ENCODE measurements around the gene FDXR. TPM values are rescaled to one million over a fixed set of nuclear protein-coding genes. Genes with fewer than 3 reads are reported as not detected.

FDXR gene
- total RNA-seq, 1 donor from 2014 or later: 16.0 TPM

- Histone ChIP-seq H3K4me1 (peaks cover 9% of the 10 kb centered on the region), H3K27ac (no peak overlapping the region), H3K9me3 (no peaks in the 10 kb centered on the region), H3K4me3 (peak overlapping the region in 1 of 2 donors; percentile 3), H3K27me3 (peaks cover 13% of the 10 kb centered on the region), H3K36me3 (no peaks in the 10 kb centered on the region)
- intact Hi-C loops (cut with DNase I): no loop called here
- no peak for TF ChIP-seq POLR2A (IDR thresholded peaks at IDR 0.05)
- TF ChIP-seq POLR2AphosphoS5 (IDR thresholded peaks at IDR 0.05; ENCODE audit: insufficient read depth in 1 of 2, low read depth in 1 of 2): no peak
- no peak for TF ChIP-seq CTCF (IDR thresholded peaks at IDR 0.05)
- no peak for DNase-seq (ENCODE audit: extremely low spot score in 2 of 2)
Measured at GRCh38 chr17:74852237-74853047, 20.4 kb downstream of the FDXR start.

DNA sequence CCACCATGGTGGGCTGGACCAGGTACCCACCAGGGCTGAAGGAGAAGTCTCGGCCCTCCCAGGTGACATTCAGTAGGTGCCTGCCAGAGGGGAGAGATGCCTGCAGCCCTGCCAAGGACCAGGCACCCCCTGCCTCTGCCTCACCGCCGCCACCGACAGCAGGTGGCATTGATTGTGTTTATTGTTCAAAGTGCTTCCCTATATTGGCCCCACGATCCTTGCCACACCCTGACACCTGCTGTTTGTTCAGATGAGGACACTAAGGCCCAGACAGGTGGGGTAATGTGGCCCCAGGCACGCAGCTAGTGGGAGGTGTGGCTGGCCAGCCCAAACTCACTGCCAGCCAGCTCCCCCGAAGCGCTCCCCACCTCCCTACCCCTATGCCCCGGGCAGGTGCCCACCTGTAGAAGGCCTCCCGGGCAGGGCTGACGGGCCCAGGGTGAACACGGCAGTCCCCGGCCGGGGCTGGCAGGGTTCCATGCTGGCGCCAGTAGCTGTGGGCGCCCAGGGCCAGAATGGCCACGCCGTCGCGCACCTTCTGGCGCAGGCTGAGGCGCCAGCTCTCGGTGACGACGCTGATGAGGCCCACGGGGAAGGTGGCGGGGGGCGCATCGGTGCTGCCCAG is 21.1 kb downstream of the FDXR start:
- Histone ChIP-seq H3K36me3 (no peaks in the 10 kb centered on the region), H3K9me3 (no peaks in the 10 kb centered on the region), H3K27me3 (peaks cover 13% of the 10 kb centered on the region), H3K27ac (no peak overlapping the region), H3K4me1 (peaks cover 9% of the 10 kb centered on the region), H3K4me3 (peak overlapping the region in 1 of 2 donors; percentile 3)
- intact Hi-C loops (cut with DNase I): no loop called here
- TF ChIP-seq POLR2A (IDR thresholded peaks at IDR 0.05) (no peak), CTCF (IDR thresholded peaks at IDR 0.05) (no peak), POLR2AphosphoS5 (IDR thresholded peaks at IDR 0.05; ENCODE audit: insufficient read depth in 1 of 2, low read depth in 1 of 2) (no peak)
- DNase-seq (ENCODE audit: extremely low spot score in 2 of 2): no peak

- Histone ChIP-seq H3K27ac (no peak overlapping the region), H3K27me3 (peaks cover 13% of the 10 kb centered on the region), H3K36me3 (no peaks in the 10 kb centered on the region), H3K4me1 (peaks cover 9% of the 10 kb centered on the region), H3K9me3 (no peaks in the 10 kb centered on the region), H3K4me3 (no peak overlapping the region)
- no peak for DNase-seq (ENCODE audit: extremely low spot score in 2 of 2)
- TF ChIP-seq CTCF (IDR thresholded peaks at IDR 0.05): no peak
- intact Hi-C loops (cut with DNase I): no loop called here
Measured at GRCh38 chr17:74850914-74851313, 21.9 kb downstream of the FDXR start.

GRCh38 chr17:74850310-74850709 is 22.5 kb downstream of the FDXR start:
- Histone ChIP-seq H3K27ac (no peak overlapping the region), H3K27me3 (peaks cover 13% of the 10 kb centered on the region), H3K4me1 (peaks cover 9% of the 10 kb centered on the region), H3K9me3 (no peaks in the 10 kb centered on the region), H3K36me3 (no peaks in the 10 kb centered on the region), H3K4me3 (no peak overlapping the region)
- intact Hi-C loops (cut with DNase I): no loop called here
- TF ChIP-seq CTCF (IDR thresholded peaks at IDR 0.05) (no peak), POLR2AphosphoS5 (IDR thresholded peaks at IDR 0.05; ENCODE audit: insufficient read depth in 1 of 2, low read depth in 1 of 2) (no peak), POLR2A (IDR thresholded peaks at IDR 0.05) (no peak)
- DNase-seq (ENCODE audit: extremely low spot score in 2 of 2): no peak

All from vagina (tissue), 2 donors.